Measurements from ENCODE around the gene BMP4.

DNA sequence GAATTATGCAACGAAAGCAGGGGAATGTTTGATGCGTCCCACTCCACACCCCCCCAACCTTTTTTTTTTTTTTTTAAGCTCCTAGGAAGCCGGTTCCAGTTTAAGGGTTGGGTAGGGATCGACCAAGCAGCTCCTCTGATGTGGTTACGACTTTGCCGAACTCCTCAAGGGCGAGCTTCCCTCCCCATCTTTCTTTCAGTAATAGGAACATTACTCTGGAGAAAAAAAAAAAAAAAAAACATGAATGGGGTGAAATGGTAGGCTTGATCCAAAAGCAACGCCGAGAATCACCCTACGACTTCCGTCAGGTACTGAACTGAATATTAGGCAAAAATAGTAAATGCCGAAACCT lies 9.6 kb downstream of the BMP4 start:
- no peak for TF ChIP-seq POLR2A (IDR thresholded peaks at IDR 0.05)
- TF ChIP-seq, protein P1, sequence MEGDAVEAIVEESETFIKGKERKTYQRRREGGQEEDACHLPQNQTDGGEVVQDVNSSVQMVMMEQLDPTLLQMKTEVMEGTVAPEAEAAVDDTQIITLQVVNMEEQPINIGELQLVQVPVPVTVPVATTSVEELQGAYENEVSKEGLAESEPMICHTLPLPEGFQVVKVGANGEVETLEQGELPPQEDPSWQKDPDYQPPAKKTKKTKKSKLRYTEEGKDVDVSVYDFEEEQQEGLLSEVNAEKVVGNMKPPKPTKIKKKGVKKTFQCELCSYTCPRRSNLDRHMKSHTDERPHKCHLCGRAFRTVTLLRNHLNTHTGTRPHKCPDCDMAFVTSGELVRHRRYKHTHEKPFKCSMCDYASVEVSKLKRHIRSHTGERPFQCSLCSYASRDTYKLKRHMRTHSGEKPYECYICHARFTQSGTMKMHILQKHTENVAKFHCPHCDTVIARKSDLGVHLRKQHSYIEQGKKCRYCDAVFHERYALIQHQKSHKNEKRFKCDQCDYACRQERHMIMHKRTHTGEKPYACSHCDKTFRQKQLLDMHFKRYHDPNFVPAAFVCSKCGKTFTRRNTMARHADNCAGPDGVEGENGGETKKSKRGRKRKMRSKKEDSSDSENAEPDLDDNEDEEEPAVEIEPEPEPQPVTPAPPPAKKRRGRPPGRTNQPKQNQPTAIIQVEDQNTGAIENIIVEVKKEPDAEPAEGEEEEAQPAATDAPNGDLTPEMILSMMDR (IDR thresholded peaks at IDR 0.05) = no peak
